Measurements from ENCODE around the gene NCKAP5.

- no peak for TF ChIP-seq CTCF (IDR thresholded peaks at IDR 0.05)
- no peak for TF ChIP-seq POLR2A (IDR thresholded peaks at IDR 0.05)
- TF ChIP-seq EP300 (IDR thresholded peaks at IDR 0.05) = no peak
These were observed 837.7 kb downstream of the NCKAP5 start for GRCh38 chr2:132730611-132731010.
